Testis (tissue), 3 donors: ENCODE data around the gene C1orf87. TPM values are rescaled to one million over a fixed set of nuclear protein-coding genes. Genes with fewer than 3 reads are reported as not detected.

Experiments used
- DNase-seq: peaks from one replicate; pipeline ENCODE4 v3.0.0-alpha.2; 2019
- H3K27ac ChIP-seq, 2 donors: fragments of 200-600 bp; sonication (generic); one replicate each; pipeline ENCODE4 v1.5.1; 2019
- H3K27me3 ChIP-seq: fragments of 200-600 bp; sonication (generic); one replicate; pipeline ENCODE4 v1.5.1; 2019
- H3K36me3 ChIP-seq: fragments of 200-600 bp; sonication (generic); one replicate; pipeline ENCODE4 v1.5.1; 2017; ENCODE audit warnings: low read depth; ENCODE audit errors: missing control alignments
- H3K4me1 ChIP-seq: fragments of 200-600 bp; sonication (generic); one replicate; pipeline ENCODE4 v1.5.1; 2019
- H3K4me3 ChIP-seq, 2 donors: fragments of 200-600 bp; sonication (generic); one replicate each; pipeline ENCODE4 v1.5.1; 2017 to 2019
- H3K9me3 ChIP-seq: fragments of 200-600 bp; sonication (generic); one replicate; pipeline ENCODE4 v1.5.1; 2017
- CTCF ChIP-seq, 3 experiments: fragments of 450-650 bp in 2 of 3; fragments of 200-600 bp in 1 of 3; sonication (generic) in 1 of 3; IDR thresholded peaks; one replicate each; pipeline ENCODE4 v1.5.1; 2016 to 2019; ENCODE audit warnings: antibody characterized with exemption in 3 of 3, mild to moderate bottlenecking in 2 of 3, moderate library complexity in 1 of 3
- POLR2A ChIP-seq: fragments of 450-650 bp; IDR thresholded peaks from one replicate; pipeline ENCODE4 v1.6.1; 2017; ENCODE audit warnings: antibody characterized with exemption, mild to moderate bottlenecking, moderate library complexity
- WGBS, 2 donors: methylation state at CpG; one replicate each; pipeline ENCODE4 v1.1.5; 2018; 5-methylcytosine and 5-hydroxymethylcytosine counted together
- intact Hi-C: fragments of 100-400 bp; cut with DNase I; formaldehyde crosslinking; loops from one replicate; pipeline ENCODE4 v1.15.1; 2023; ENCODE audit warnings: low total_unique reads
- polyA plus RNA-seq: library from polyadenylated mRNA; stranded (reverse); fragments of 350-450 nt; fragmentation: Illumina TruSeq; extraction: RNeasy Lipid Tissue Mini Kit (QIAGEN cat#74804); gene quantifications from one replicate; pipeline ENCODE4 v1.2.3, GENCODE V29; 2014; ENCODE audit warnings: low read depth, low replicate concordance; ENCODE audit not compliant: insufficient read depth
- small RNA-seq, 2 donors: library from RNA; depleted of rRNA; stranded (forward); fragments of <200 nt; gene quantifications; one replicate each; pipeline ENCODE3, GENCODE V24; 2016
- total RNA-seq, 2 donors: library from RNA; depleted of rRNA; stranded (reverse); fragments of >200 nt; gene quantifications; one replicate each; pipeline ENCODE4 v1.2.3, GENCODE V29; 2016

The C1orf87 gene
- total and polyA plus RNA-seq, 3 donors from 2014 or later = 6.2 to 31.5 (median 12.6) TPM

GRCh38 chr1:59947047-59947938 is 126.3 kb downstream of the C1orf87 start:
- DNase-seq = peak; percentile 72
- TF ChIP-seq POLR2A (no peak), CTCF (IDR thresholded peaks at IDR 0.05) (peak; percentile 56 to 88 (median 73))
- intact Hi-C loops = no loop called here
- Histone ChIP-seq H3K27ac (no peak overlapping the region), H3K4me3 (no peak overlapping the region), H3K9me3 (no peaks in the 10 kb centered on the region), H3K4me1 (peaks cover 4% of the 10 kb centered on the region), H3K27me3 (no peaks in the 10 kb centered on the region), H3K36me3 (no peaks in the 10 kb centered on the region)
- 2 to 4% methylated on average over 6 of the region's 6 CpGs for WGBS, 2 donors

- DNase-seq = no peak
- H3K27me3 ChIP-seq = no peaks in the 10 kb centered on the region
- peaks cover 4% of the 10 kb centered on the region for H3K4me1 ChIP-seq
- 44 to 62% methylated on average over 1 of the region's 1 CpG for WGBS, 2 donors
- no peak overlapping the region for H3K4me3 ChIP-seq
- no peaks in the 10 kb centered on the region for H3K36me3 ChIP-seq
- no peaks in the 10 kb centered on the region for H3K9me3 ChIP-seq
- no peak overlapping the region for H3K27ac ChIP-seq
- TF ChIP-seq CTCF (IDR thresholded peaks at IDR 0.05) = no peak
- TF ChIP-seq POLR2A = no peak
- intact Hi-C loops = no loop called here
Measured at GRCh38 chr1:59945790-59946189, 127.8 kb downstream of the C1orf87 start.

Small RNA genes within 50 kb of the gene (small RNA-seq; reads per million reads assigned to genes)
- 0 reads per million in 2 donors for gene RN7SL475P

Other genes starting within 250 kb of the C1orf87 start
- gene CYP2J2, start 147.0 kb downstream of the C1orf87 start, total RNA-seq = 1 to 10 TPM; 2.7 to 3.1 TPM
- gene CYP2J2, start 147.0 kb downstream of the C1orf87 start, polyA plus RNA-seq = 8.1 TPM